Anterior cingulate cortex (tissue), 58 donors: ENCODE data around the gene GNMT.
"Not testable (repeated sequence)": the region's sequence is repeated elsewhere in the genome, so short reads cannot be mapped to it uniquely, and the experiment has no call there.

Experiments used
- DNase-seq, 58 donors: peaks; one replicate each; lab custom pipeline; 2025; lab: John Stamatoyannopoulos, UW

GNMT gene

GRCh38 chr6:42940493-42941045, 20.0 kb upstream of the GNMT start:
- no peak for DNase-seq

DNA sequence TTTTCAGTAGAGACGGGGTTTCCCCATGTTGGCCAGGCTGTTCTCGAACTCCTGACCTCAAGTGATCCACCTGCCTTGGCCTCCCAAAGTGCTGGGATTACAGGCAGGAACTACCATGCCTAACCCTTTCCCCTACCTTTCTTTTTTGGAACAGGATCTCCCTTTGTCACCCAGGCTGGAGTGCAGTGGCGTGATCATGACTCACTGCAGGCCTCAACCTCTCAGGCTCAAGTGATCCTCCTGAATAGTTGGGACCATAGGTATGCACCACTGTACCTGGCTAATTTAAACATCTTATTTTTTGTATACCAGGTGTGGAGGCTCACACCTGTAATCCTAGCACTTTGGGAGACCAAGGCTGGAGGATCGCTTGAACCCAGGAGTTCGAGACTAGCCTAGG, 19.2 kb upstream of the GNMT start:
- not testable (repeated sequence) for DNase-seq

GRCh38 chr6:42942444-42942843, 18.1 kb upstream of the GNMT start:
- DNase-seq: no peak

GRCh38 chr6:42947950-42948349, 12.6 kb upstream of the GNMT start:
- peak in 1 of 58 donors; percentile 22 for DNase-seq

GRCh38 chr6:42952389-42952788, 8.2 kb upstream of the GNMT start:
- no peak for DNase-seq

GRCh38 chr6:42954405-42954804, 6.1 kb upstream of the GNMT start:
- DNase-seq: not testable (repeated sequence)

DNA sequence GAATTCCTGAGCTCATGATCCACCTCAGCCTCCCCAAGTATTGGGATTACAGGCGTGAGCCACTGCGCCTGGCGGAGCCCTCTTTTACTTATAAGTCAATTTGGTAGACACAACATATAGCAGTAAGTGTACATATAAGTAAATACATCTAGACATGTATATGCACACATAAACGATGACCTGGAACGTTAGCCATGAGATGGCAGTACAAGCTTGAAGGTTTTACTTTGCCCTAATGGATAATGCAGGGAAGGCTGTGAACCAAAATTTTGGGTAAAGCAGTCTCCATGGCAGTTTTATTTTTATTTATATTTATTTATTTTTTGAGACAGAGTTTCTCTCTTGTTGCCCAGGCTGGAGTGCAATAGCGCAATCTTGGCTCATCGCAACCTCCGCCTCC, 2.4 kb upstream of the GNMT start:
- DNase-seq: no peak

DNA sequence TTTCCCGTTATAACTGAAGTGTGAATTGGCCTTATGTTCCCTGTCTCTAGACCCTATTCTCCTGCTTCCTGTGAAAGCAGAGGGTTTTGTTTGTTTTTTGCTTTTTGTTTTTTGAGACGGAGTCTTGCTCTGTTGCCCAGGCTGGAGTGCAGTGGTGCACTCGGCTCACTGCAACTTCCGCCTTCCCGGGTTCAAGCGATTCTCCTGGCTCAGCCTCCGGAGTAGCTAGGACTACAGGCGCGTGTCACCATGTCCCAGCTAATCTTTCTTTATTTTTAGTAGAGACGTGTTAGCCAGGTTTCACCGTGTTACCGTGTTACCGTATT, 674 bp upstream of the GNMT start:
- no peak for DNase-seq

- DNase-seq: no peak
Observed at GRCh38 chr6:42961020-42961470, 491 bp downstream of the GNMT start.

- peak in 3 of 58 donors; percentile 8 to 10 (median 9) for DNase-seq
Observed at GRCh38 chr6:42962096-42962495, 1.5 kb downstream of the GNMT start.

GRCh38 chr6:42962502-42963178, 2.1 kb downstream of the GNMT start:
- DNase-seq: no peak

DNA sequence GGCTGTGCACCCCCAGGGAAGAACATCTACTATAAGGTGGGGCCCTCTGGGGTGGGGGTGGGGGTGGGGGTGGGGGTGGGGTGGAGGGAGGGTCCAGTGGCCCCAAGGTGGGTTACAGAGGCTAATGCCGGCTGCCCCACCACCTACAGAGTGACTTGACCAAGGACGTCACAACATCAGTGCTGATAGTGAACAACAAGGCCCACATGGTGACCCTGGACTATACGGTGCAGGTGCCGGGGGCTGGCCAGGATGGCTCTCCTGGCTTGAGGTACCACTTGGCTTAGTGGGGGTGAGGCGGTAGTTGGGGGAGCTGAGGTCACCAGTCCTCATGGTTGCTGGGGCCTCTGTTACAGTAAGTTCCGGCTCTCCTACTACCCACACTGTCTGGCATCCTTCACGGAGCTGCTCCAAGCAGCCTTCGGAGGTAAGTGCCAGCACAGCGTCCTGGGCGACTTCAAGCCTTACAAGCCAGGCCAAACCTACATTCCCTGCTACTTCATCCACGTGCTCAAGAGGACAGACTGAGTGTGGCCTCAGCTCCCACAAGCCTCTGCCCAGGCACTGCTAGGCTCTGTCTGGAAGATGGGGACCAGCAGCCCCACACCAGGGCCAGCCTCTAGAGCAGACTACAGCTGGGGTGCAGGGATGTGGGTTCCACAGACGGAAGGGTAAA, 2.8 kb downstream of the GNMT start:
- DNase-seq: peak in 1 of 58 donors; percentile 19

DNA sequence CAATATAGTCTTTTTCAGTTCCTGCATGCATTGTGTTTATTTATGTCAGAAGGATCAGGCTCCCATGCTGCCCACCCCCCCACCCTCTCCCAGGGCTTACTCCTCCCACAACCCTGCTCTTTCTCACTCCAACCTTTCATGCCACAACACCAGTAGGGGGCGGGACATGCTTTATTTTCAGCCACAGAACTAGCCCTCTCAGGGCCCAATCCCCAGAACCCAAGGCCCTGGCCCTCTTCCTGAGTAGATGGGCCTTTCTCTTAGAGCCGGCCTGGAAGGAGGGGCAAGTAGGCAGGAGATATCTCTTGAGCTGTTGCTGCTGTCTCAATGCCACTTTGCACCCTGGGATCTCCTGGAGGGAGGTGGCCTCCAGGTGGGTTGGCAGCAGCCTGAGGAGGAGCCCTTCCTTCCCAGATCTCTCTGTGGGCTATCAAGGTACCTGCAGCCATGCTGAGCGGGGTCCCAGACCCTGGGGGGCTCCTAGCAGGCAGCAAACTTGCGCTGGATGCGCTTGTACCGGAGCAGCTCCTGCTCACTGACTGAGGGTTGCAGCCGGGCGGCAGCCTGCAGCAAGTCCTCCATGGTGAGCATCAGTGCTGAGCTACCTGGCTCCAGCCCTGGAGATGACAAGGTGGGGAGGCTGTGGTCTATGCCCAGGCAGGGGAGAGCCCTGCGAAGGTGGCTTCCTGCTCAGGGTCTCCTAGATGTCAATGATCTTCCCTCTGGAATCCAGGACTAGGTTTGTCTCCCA, 3.5 kb downstream of the GNMT start:
- peak in 2 of 58 donors; percentile 7 to 29 for DNase-seq

DNA sequence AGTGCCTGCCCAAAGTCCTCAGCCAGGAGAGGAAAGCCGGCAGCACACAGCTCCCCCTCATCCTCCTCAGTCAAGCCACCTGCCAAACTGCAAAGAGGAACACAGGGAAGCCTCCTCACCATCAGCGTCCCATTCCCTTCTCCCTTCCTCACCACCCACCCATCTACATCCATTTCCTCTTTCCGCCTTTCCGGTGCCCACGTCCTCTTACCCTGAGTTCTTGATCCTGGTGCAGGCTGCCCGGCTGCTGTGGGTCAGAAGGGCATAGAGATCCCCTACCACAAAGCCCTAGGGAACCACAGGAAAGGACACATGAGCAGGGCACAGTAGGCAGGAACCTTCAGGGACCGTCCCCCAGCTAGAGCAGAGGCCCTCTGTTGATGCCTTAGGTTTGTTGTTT, 6.0 kb downstream of the GNMT start:
- no peak for DNase-seq

DNA sequence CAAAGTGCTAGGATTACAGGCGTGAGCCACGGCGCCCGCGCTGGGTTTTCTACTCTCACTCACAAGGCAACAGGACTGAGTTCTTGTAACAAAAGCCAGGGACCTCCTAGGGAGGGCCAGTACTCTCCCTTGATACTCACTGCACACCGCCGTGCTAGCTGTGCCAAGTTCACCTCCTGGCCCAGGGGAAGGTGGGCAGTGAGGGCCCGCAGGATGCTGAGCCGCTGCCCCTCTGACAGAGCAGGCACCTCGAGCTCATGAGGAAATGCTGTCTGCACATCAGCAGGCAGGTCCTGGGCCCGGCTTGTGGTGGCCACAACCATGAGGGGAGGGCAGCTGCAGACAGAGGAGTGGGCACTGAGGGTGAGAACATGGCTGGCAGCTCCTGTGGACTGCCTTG, 6.7 kb downstream of the GNMT start:
- no peak for DNase-seq

GRCh38 chr6:42968126-42968701, 7.7 kb downstream of the GNMT start:
- DNase-seq: no peak

DNA sequence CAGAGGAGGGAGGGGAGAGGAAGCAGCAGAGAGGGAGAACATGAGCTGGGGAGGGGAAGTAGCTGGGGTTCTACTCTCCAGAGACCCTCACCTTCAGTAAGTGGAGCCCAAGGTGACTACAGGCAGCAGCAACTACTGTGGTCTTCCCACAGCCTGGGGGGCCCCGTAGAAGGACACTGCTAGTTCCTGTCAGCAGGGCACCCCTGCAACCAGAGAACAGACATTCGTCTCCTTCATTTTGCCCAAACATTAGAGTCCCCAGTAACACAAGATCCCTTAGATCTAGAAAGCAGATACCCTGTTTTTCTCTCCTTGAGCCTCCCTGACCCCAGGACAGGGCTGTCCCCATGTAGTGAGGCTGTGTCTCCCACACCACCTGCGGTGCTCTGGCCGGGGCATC, 8.2 kb downstream of the GNMT start:
- DNase-seq: no peak

- no peak for DNase-seq
Observed at GRCh38 chr6:42969431-42969830, 8.9 kb downstream of the GNMT start.

GRCh38 chr6:42969934-42970333, 9.4 kb downstream of the GNMT start:
- no peak for DNase-seq

- no peak for DNase-seq
Observed at GRCh38 chr6:42970871-42971612, 10.5 kb downstream of the GNMT start.
